ENCODE measurements around the gene SH2D4B. TPM values are rescaled to one million over a fixed set of nuclear protein-coding genes. Genes with fewer than 3 reads are reported as not detected.

The SH2D4B gene
- polyA plus RNA-seq, 1 donor from 2014 or later, result 1.4 TPM

DNA sequence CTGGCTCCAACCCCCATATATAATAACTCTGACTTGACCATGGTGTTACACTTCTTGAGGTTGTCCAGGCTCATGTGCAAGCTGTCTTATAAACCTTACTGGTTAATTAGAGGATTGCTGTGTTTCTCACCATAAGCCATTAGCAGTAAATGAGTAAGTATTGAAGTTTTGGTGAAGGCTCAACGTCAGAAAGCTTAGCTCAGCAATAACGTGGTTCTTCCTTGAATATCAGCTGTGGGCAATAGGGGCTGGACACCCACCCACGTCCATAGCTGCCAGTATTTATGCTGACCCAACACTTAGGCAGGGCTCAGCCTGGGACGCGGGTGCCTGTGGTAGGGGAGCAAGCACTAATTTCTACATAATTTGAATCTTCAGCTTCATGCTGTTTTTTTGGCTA, 134.1 kb downstream of the SH2D4B start:
- no peak overlapping the region for H2AFZ ChIP-seq (ENCODE audit: low read depth, low read length)
- H3K9ac ChIP-seq (ENCODE audit: low read length), result no peak overlapping the region
- H3F3A ChIP-seq (ENCODE audit: insufficient read depth, low read length, poor library complexity, severe bottlenecking), result no peaks in the 10 kb centered on the region
- no peaks in the 10 kb centered on the region for H4K20me1 ChIP-seq (ENCODE audit: insufficient read depth)
- no peak overlapping the region for H3K4me3 ChIP-seq (ENCODE audit: low read length)
- TF ChIP-seq SMC3 (conservative IDR thresholded peaks at IDR 0.05; ENCODE audit: poor library complexity), result no peak
- no peaks in the 10 kb centered on the region for H3K9me3 ChIP-seq (ENCODE audit: low read length)
- no peaks in the 10 kb centered on the region for H3K9me2 ChIP-seq (ENCODE audit: insufficient read depth, low read length)
- no peak overlapping the region for H3K4me2 ChIP-seq (ENCODE audit: low read length)
- H3K79me2 ChIP-seq (replicated peaks; ENCODE audit: insufficient read depth, low read length), result no peaks in the 10 kb centered on the region
- no peaks in the 10 kb centered on the region for H3K36me3 ChIP-seq (ENCODE audit: insufficient read depth, low read length)
- no peaks in the 10 kb centered on the region for H3K27me3 ChIP-seq (ENCODE audit: insufficient read depth, low read depth, low read length)
- H3K27ac ChIP-seq (ENCODE audit: low read length), result no peak overlapping the region

- H3K27ac ChIP-seq (ENCODE audit: low read length), result no peak overlapping the region
- H3K27me3 ChIP-seq (ENCODE audit: insufficient read depth, low read depth, low read length), result no peaks in the 10 kb centered on the region
- H4K20me1 ChIP-seq (ENCODE audit: insufficient read depth), result no peaks in the 10 kb centered on the region
- H3K79me2 ChIP-seq (replicated peaks; ENCODE audit: insufficient read depth, low read length), result no peaks in the 10 kb centered on the region
- no peak for TF ChIP-seq EP300 (conservative IDR thresholded peaks at IDR 0.05; ENCODE audit: poor library complexity, severe bottlenecking)
- TF ChIP-seq POLR2AphosphoS5 (IDR thresholded peaks at IDR 0.05), result no peak
- TF ChIP-seq, protein P1, sequence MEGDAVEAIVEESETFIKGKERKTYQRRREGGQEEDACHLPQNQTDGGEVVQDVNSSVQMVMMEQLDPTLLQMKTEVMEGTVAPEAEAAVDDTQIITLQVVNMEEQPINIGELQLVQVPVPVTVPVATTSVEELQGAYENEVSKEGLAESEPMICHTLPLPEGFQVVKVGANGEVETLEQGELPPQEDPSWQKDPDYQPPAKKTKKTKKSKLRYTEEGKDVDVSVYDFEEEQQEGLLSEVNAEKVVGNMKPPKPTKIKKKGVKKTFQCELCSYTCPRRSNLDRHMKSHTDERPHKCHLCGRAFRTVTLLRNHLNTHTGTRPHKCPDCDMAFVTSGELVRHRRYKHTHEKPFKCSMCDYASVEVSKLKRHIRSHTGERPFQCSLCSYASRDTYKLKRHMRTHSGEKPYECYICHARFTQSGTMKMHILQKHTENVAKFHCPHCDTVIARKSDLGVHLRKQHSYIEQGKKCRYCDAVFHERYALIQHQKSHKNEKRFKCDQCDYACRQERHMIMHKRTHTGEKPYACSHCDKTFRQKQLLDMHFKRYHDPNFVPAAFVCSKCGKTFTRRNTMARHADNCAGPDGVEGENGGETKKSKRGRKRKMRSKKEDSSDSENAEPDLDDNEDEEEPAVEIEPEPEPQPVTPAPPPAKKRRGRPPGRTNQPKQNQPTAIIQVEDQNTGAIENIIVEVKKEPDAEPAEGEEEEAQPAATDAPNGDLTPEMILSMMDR (IDR thresholded peaks at IDR 0.05; ENCODE audit: poor library complexity, severe bottlenecking), result no peak
- TF ChIP-seq REST (IDR thresholded peaks at IDR 0.05; ENCODE audit: borderline replicate concordance), result no peak
- no peak for TF ChIP-seq MXI1 (conservative IDR thresholded peaks at IDR 0.05; ENCODE audit: poor library complexity, severe bottlenecking)
- TF ChIP-seq TAF1 (IDR thresholded peaks at IDR 0.05; ENCODE audit: low read depth), result no peak
- no peak for TF ChIP-seq EZH2 (IDR thresholded peaks at IDR 0.05; ENCODE audit: borderline replicate concordance, insufficient read depth, low read length, poor library complexity, severe bottlenecking)
- no peak for TF ChIP-seq SMC3 (conservative IDR thresholded peaks at IDR 0.05; ENCODE audit: poor library complexity)
- no peak for TF ChIP-seq RAD21 (conservative IDR thresholded peaks at IDR 0.05)
- no peaks in the 10 kb centered on the region for H3K9me3 ChIP-seq (ENCODE audit: low read length)
- H3K4me3 ChIP-seq (ENCODE audit: low read length), result no peak overlapping the region
- no peak overlapping the region for H3K9ac ChIP-seq (ENCODE audit: low read length)
- H3K4me2 ChIP-seq (ENCODE audit: low read length), result no peak overlapping the region
- no peaks in the 10 kb centered on the region for H3K9me2 ChIP-seq (ENCODE audit: insufficient read depth, low read length)
- no peak overlapping the region for H2AFZ ChIP-seq (ENCODE audit: low read depth, low read length)
- H3F3A ChIP-seq (ENCODE audit: insufficient read depth, low read length, poor library complexity, severe bottlenecking), result no peaks in the 10 kb centered on the region
- H3K36me3 ChIP-seq (ENCODE audit: insufficient read depth, low read length), result no peaks in the 10 kb centered on the region
Observed at GRCh38 chr10:80672613-80673012, 134.9 kb downstream of the SH2D4B start.

DNA sequence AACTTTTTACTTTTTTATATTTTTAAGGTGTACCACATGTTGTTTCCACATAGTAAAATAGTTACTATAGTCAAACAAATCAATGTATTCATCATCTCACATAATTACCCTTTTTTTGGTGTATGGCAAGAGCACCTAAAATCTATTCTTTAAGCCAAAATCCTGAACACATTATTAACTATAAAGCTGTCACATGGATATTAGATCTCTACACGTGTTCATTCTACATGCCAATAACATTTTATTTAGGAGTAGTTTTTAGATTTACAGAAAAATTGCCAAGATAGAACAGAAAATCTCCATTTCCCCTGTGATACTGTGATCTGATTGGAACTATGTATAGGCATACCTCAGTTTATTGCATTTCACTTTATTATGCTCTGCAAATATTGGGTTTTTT, 137.1 kb downstream of the SH2D4B start:
- H3F3A ChIP-seq (ENCODE audit: insufficient read depth, low read length, poor library complexity, severe bottlenecking), result no peaks in the 10 kb centered on the region
- no peaks in the 10 kb centered on the region for H3K27me3 ChIP-seq (ENCODE audit: insufficient read depth, low read depth, low read length)
- TF ChIP-seq REST (IDR thresholded peaks at IDR 0.05; ENCODE audit: borderline replicate concordance) (no peak), POLR2AphosphoS5 (IDR thresholded peaks at IDR 0.05) (no peak), EZH2 (IDR thresholded peaks at IDR 0.05; ENCODE audit: borderline replicate concordance, insufficient read depth, low read length, poor library complexity, severe bottlenecking) (no peak), MXI1 (conservative IDR thresholded peaks at IDR 0.05; ENCODE audit: poor library complexity, severe bottlenecking) (no peak), SMC3 (conservative IDR thresholded peaks at IDR 0.05; ENCODE audit: poor library complexity) (no peak), TAF1 (IDR thresholded peaks at IDR 0.05; ENCODE audit: low read depth) (no peak), RAD21 (conservative IDR thresholded peaks at IDR 0.05) (no peak)
- TF ChIP-seq, protein P1 (IDR thresholded peaks at IDR 0.05; ENCODE audit: poor library complexity, severe bottlenecking), result no peak
- H3K9ac ChIP-seq (ENCODE audit: low read length), result no peak overlapping the region
- H2AFZ ChIP-seq (ENCODE audit: low read depth, low read length), result no peak overlapping the region
- no peaks in the 10 kb centered on the region for H3K36me3 ChIP-seq (ENCODE audit: insufficient read depth, low read length)
- H3K27ac ChIP-seq (ENCODE audit: low read length), result no peak overlapping the region
- no peaks in the 10 kb centered on the region for H4K20me1 ChIP-seq (ENCODE audit: insufficient read depth)
- H3K79me2 ChIP-seq (replicated peaks; ENCODE audit: insufficient read depth, low read length), result no peaks in the 10 kb centered on the region
- no peak overlapping the region for H3K4me2 ChIP-seq (ENCODE audit: low read length)
- H3K9me2 ChIP-seq (ENCODE audit: insufficient read depth, low read length), result no peaks in the 10 kb centered on the region
- H3K4me3 ChIP-seq (ENCODE audit: low read length), result no peak overlapping the region
- no peaks in the 10 kb centered on the region for H3K9me3 ChIP-seq (ENCODE audit: low read length)
